ENCODE data around the gene PKNOX2. TPM values are rescaled to one million over a fixed set of nuclear protein-coding genes. Genes with fewer than 3 reads are reported as not detected.

PKNOX2 gene
- total and polyA plus RNA-seq, 9 of the 15 experiments (the other 6 are each of a cell fraction or from before 2014, with no cell fraction given), result not detected

DNA sequence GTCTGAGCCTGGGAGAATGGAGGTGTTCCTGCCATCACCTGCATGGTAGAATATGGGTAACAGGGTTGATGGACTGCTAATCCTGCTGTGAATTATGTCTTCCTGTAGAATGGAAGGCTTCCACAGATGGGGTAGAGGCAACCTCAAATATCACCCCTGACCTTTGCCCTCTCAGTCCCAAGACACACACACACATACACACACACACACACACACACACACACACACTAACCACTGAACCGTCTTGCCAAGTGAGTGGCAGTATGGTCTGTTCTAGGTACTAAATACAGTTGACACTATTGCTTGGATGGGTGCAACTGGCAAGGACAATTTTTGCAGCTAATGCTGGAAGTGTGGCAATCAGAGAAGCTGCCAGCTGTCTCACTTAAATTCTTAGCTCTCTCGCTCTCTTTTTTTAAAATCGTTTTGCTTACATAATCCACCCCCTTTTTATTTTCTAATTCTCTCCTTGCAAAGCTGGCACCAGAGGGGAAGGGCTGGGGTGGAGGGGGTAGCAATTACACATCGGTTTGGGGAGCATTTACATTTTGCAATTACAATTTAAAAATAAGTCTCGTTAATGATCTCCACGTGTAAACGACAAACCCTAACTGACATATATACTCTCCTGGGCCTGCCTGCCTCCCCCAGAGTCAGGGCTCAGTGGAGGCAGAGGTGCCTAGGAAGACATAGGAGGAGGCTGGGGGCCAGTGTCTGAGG lies 169.0 kb downstream of the PKNOX2 start:
- intact Hi-C loops (cut with micrococcal nuclease) (no loop called here), in situ Hi-C loops (cut with MboI) (loop anchor here (25.0 kb wide), 1 partner anchor 371 kb away; the partner anchor contains the start of gene CCDC15)
- H3K4me2 ChIP-seq (ENCODE audit: insufficient read depth, low read length), result no peak overlapping the region
- no peak for FAIRE-seq
- H3K4me1 ChIP-seq (replicated peaks in 1 of 2; ENCODE audit: control insufficient read depth in 2 of 2, insufficient read depth in 2 of 2, low read length in 2 of 2), result no peaks in the 10 kb centered on the region
- WGBS (ENCODE audit: insufficient coverage, low coverage, missing lambda C conversion rate), result 1% methylated on average over 7 of the region's 7 CpGs
- H2AFZ ChIP-seq (ENCODE audit: low read depth, low read length), result no peak overlapping the region
- H3K9ac ChIP-seq (ENCODE audit: insufficient read depth in 1 of 2, low read depth in 2 of 2, low read length in 2 of 2), result no peak overlapping the region
- H4K20me1 ChIP-seq (replicated peaks; ENCODE audit: control insufficient read depth, insufficient read depth, low read length), result no peaks in the 10 kb centered on the region; the same call in 1 of the 2 replicates
- no TSS peak for BruUV-seq (replicated peaks)
- H3K36me3 ChIP-seq (ENCODE audit: control insufficient read depth, insufficient read depth, low read length), result no peaks in the 10 kb centered on the region
- no peak overlapping the region for H3K4me3 ChIP-seq
- ChIA-PET POLR2A (no interaction called here), CTCF (ENCODE audit: low intra/inter-chr PET ratio) (no interaction called here)
- H3K27me3 ChIP-seq (ENCODE audit: control insufficient read depth in 2 of 2, insufficient read depth in 2 of 2, low read length in 2 of 2), result peaks cover 29 to 53% of the 10 kb centered on the region in 2 experiments
- DNase-seq (ENCODE audit: extremely low read depth in 1 of 4, low spot score in 3 of 4), result no peak
- no peak overlapping the region for H3K27ac ChIP-seq (ENCODE audit: extremely low read depth, low read depth, low read length)
- no peaks in the 10 kb centered on the region for H3K79me2 ChIP-seq (ENCODE audit: control insufficient read depth, insufficient read depth, low read length)
- no peak for ATAC-seq
- peak; percentile 54; the same call in 1 of the 2 replicates for TF ChIP-seq NR2C1 (IDR thresholded peaks at IDR 0.05)
- TF ChIP-seq NR2C1 (tag; IDR thresholded peaks at IDR 0.05), result peak; percentile 80
- no peak for TF ChIP-seq KLF10 (CRISPR knock-in tag; IDR thresholded peaks at IDR 0.05)
- H3K9me1 ChIP-seq (ENCODE audit: control insufficient read depth, insufficient read depth, low read length), result no peaks in the 10 kb centered on the region
- H3K9me3 ChIP-seq (replicated peaks; ENCODE audit: control insufficient read depth, insufficient read depth, low read depth, low read length), result no peaks in the 10 kb centered on the region

DNA sequence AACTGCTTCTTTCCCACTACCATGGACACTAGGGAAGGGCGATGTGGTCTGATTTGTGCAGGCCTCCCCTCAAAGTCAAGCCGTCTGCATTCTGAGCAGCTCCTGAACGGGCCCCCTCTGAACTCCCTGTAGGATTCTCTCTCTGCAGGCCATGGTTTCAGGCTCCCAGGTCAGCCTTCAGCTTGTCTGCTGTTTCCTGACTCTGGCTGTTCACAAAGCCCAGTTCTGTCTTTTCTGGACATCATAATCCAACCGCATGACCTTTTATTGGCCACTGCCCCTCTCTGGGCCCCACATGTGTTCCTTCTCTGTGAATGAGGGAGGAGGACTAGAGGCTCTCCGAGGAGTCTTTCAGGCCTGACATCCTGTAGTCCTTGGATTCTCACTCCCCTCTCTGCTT lies 170.6 kb downstream of the PKNOX2 start:
- Histone ChIP-seq H3K4me2 (ENCODE audit: insufficient read depth, low read length) (no peak overlapping the region), H2AFZ (ENCODE audit: low read depth, low read length) (no peak overlapping the region), H3K36me3 (ENCODE audit: control insufficient read depth, insufficient read depth, low read length) (no peaks in the 10 kb centered on the region), H3K9ac (ENCODE audit: insufficient read depth in 1 of 2, low read depth in 2 of 2, low read length in 2 of 2) (no peak overlapping the region), H3K27ac (ENCODE audit: extremely low read depth, low read depth, low read length) (no peak overlapping the region), H3K9me1 (ENCODE audit: control insufficient read depth, insufficient read depth, low read length) (no peaks in the 10 kb centered on the region), H4K20me1 (replicated peaks; ENCODE audit: control insufficient read depth, insufficient read depth, low read length) (no peaks in the 10 kb centered on the region; the same call in none of the 2 replicates), H3K79me2 (ENCODE audit: control insufficient read depth, insufficient read depth, low read length) (no peaks in the 10 kb centered on the region), H3K4me3 (no peak overlapping the region), H3K4me1 (replicated peaks in 1 of 2; ENCODE audit: control insufficient read depth in 2 of 2, insufficient read depth in 2 of 2, low read length in 2 of 2) (no peaks in the 10 kb centered on the region), H3K27me3 (ENCODE audit: control insufficient read depth in 2 of 2, insufficient read depth in 2 of 2, low read length in 2 of 2) (peaks cover 36 to 59% of the 10 kb centered on the region in 2 experiments), H3K9me3 (replicated peaks; ENCODE audit: control insufficient read depth, insufficient read depth, low read depth, low read length) (no peaks in the 10 kb centered on the region)
- ATAC-seq, result no peak
- no peak for FAIRE-seq
- ChIA-PET POLR2A (interaction anchor here (0.7 kb wide), 1 partner anchor 15 kb away, joined by 3 read pairs; no protein-coding TSS in a partner anchor), CTCF (ENCODE audit: low intra/inter-chr PET ratio) (no interaction called here)
- in situ Hi-C loops (cut with MboI) (loop anchor here (25.0 kb wide), 1 partner anchor 373 kb away; the partner anchor contains the start of gene CCDC15), intact Hi-C loops (cut with micrococcal nuclease) (no loop called here)
- no peak for DNase-seq (ENCODE audit: extremely low read depth in 1 of 4, low spot score in 3 of 4)
- WGBS (ENCODE audit: insufficient coverage, low coverage, missing lambda C conversion rate), result 2% methylated on average over 5 of the region's 5 CpGs
- TF ChIP-seq LCOR (CRISPR knock-in tag; IDR thresholded peaks at IDR 0.05), result no peak
- no peak for TF ChIP-seq ARID1B (IDR thresholded peaks at IDR 0.05)
- TF ChIP-seq, protein P1, sequence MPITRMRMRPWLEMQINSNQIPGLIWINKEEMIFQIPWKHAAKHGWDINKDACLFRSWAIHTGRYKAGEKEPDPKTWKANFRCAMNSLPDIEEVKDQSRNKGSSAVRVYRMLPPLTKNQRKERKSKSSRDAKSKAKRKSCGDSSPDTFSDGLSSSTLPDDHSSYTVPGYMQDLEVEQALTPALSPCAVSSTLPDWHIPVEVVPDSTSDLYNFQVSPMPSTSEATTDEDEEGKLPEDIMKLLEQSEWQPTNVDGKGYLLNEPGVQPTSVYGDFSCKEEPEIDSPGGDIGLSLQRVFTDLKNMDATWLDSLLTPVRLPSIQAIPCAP (CRISPR knock-in tag; IDR thresholded peaks at IDR 0.05; ENCODE audit: borderline replicate concordance), result no peak
- no peak for TF ChIP-seq ELF1 (tag; IDR thresholded peaks at IDR 0.05)
- TF ChIP-seq, protein P2, sequence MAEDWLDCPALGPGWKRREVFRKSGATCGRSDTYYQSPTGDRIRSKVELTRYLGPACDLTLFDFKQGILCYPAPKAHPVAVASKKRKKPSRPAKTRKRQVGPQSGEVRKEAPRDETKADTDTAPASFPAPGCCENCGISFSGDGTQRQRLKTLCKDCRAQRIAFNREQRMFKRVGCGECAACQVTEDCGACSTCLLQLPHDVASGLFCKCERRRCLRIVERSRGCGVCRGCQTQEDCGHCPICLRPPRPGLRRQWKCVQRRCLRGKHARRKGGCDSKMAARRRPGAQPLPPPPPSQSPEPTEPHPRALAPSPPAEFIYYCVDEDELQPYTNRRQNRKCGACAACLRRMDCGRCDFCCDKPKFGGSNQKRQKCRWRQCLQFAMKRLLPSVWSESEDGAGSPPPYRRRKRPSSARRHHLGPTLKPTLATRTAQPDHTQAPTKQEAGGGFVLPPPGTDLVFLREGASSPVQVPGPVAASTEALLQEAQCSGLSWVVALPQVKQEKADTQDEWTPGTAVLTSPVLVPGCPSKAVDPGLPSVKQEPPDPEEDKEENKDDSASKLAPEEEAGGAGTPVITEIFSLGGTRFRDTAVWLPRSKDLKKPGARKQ (CRISPR knock-in tag; IDR thresholded peaks at IDR 0.05), result no peak
- TF ChIP-seq POU5F1 (IDR thresholded peaks at IDR 0.05; ENCODE audit: borderline replicate concordance, low read depth, low read length, partially characterized antibody), result no peak
- TF ChIP-seq, protein P3, sequence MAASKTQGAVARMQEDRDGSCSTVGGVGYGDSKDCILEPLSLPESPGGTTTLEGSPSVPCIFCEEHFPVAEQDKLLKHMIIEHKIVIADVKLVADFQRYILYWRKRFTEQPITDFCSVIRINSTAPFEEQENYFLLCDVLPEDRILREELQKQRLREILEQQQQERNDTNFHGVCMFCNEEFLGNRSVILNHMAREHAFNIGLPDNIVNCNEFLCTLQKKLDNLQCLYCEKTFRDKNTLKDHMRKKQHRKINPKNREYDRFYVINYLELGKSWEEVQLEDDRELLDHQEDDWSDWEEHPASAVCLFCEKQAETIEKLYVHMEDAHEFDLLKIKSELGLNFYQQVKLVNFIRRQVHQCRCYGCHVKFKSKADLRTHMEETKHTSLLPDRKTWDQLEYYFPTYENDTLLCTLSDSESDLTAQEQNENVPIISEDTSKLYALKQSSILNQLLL (CRISPR knock-in tag; IDR thresholded peaks at IDR 0.05; ENCODE audit: borderline replicate concordance), result no peak
- BruUV-seq (replicated peaks), result no TSS peak
